Naive thymus-derived CD4-positive, alpha-beta T cell (primary cell): Measurements from ENCODE around the gene PCGF5. TPM values are rescaled to one million over a fixed set of nuclear protein-coding genes. Genes with fewer than 3 reads are reported as not detected.

Experiments used
- ATAC-seq: fragments of 150-1000 bp; cut with Tn5 transposase; 2 replicates; pipeline ENCODE4 v1.10.0; 2021; ENCODE audit warnings: mild to moderate bottlenecking, moderate library complexity
- CTCF ChIA-PET: fragments of 350-600 bp; sonication (Branson Sonifier 250); formaldehyde crosslinking; loops from one replicate; lab custom pipeline; 2021; ENCODE audit warnings: antibody characterized with exemption; lab: Charles Lee
- POLR2A ChIA-PET: fragments of 350-600 bp; sonication (Branson Sonifier 250); formaldehyde crosslinking; loops from one replicate; lab custom pipeline; 2021; ENCODE audit warnings: antibody characterized with exemption, inconsistent platforms; lab: Charles Lee
- DNase-seq, 9 donors: peaks; one replicate each; pipeline versions ENCODE4 v3.0.0 to v3.0.0-alpha.2; 2020 to 2022; ENCODE audit warnings: mixed read lengths in 1 of 9
- H3K27ac ChIP-seq: one replicate; pipeline ENCODE4 v1.7.0; 2013; ENCODE audit warnings: mild to moderate bottlenecking, low read depth, low read length, moderate library complexity
- H3K27me3 ChIP-seq, 2 donors: one replicate each; pipeline ENCODE4 v1.7.0; 2013; ENCODE audit warnings: low read length in 2 of 2, mild to moderate bottlenecking in 2 of 2, moderate library complexity in 2 of 2; ENCODE audit not compliant: control insufficient read depth in 2 of 2, insufficient read depth in 2 of 2
- H3K36me3 ChIP-seq, 3 experiments: 1 replicate in 2 of 3; 2 replicates in 1 of 3; pipeline ENCODE4 v1.7.0; 2013; ENCODE audit warnings: low read length in 3 of 3, mild to moderate bottlenecking in 3 of 3, moderate library complexity in 1 of 3; ENCODE audit not compliant: insufficient read depth in 3 of 3, control insufficient read depth in 2 of 3
- H3K4me1 ChIP-seq, 2 donors: one replicate each; pipeline ENCODE4 v1.7.0; 2013; ENCODE audit warnings: low read length in 2 of 2, mild to moderate bottlenecking in 2 of 2, moderate library complexity in 1 of 2; ENCODE audit not compliant: control insufficient read depth in 2 of 2, insufficient read depth in 2 of 2
- H3K4me3 ChIP-seq: 2 replicates; pipeline ENCODE4 v1.7.0; 2013; ENCODE audit warnings: mild to moderate bottlenecking, low read length
- H3K9me3 ChIP-seq, 3 experiments: 1 replicate in 2 of 3; 2 replicates in 1 of 3; pipeline ENCODE4 v1.7.0; 2013; ENCODE audit warnings: low read length in 3 of 3; ENCODE audit not compliant: control insufficient read depth in 2 of 3
- H3K27ac Mint-ChIP-seq, 9 donors: one replicate each; pipeline ENCODE4 v1.8.0; 2020 to 2022; ENCODE audit warnings: mixed read lengths in 9 of 9, mild to moderate bottlenecking in 8 of 9, moderate library complexity in 5 of 9, inconsistent platforms in 2 of 9
- H3K27me3 Mint-ChIP-seq, 5 donors: one replicate each; pipeline ENCODE4 v1.8.0; 2021 to 2022; ENCODE audit warnings: mixed read lengths in 5 of 5, mild to moderate bottlenecking in 1 of 5
- H3K36me3 Mint-ChIP-seq, 5 donors: one replicate each; pipeline ENCODE4 v1.8.0; 2020 to 2022; ENCODE audit warnings: mixed read lengths in 5 of 5, mild to moderate bottlenecking in 3 of 5, inconsistent platforms in 1 of 5
- H3K4me1 Mint-ChIP-seq, 7 donors: one replicate each; pipeline ENCODE4 v1.8.0; 2020 to 2022; ENCODE audit warnings: mixed read lengths in 7 of 7, mild to moderate bottlenecking in 3 of 7, inconsistent platforms in 1 of 7
- H3K4me3 Mint-ChIP-seq, 10 donors: one replicate each; pipeline ENCODE4 v1.8.0; 2020 to 2022; ENCODE audit warnings: mild to moderate bottlenecking in 10 of 10, mixed read lengths in 10 of 10, moderate library complexity in 6 of 10, inconsistent platforms in 2 of 10
- H3K9me3 Mint-ChIP-seq, 11 donors: one replicate each; pipeline ENCODE4 v1.8.0; 2020 to 2022; ENCODE audit warnings: mixed read lengths in 11 of 11, mild to moderate bottlenecking in 4 of 11, inconsistent platforms in 1 of 11, moderate library complexity in 1 of 11
- intact Hi-C, 2 donors: fragments of 100-400 bp; cut with micrococcal nuclease; formaldehyde crosslinking; loops; one replicate each; pipeline ENCODE4 v1.15.1; 2023
- polyA plus RNA-seq, 2 donors: library from polyadenylated mRNA; unstranded; fragments of 300-500 nt; fragmentation: Illumina TruSeq; gene quantifications; one replicate each; pipeline ENCODE4 v1.2.3, GENCODE V29; 2021
- total RNA-seq, 6 experiments: library from RNA in 5 of 6; stranded (reverse) in 5 of 6; gene quantifications; 1 replicate in 5 of 6; 2 replicates in 1 of 6; pipeline ENCODE4 v1.2.3 and lab custom pipeline; 2021 to 2026

PCGF5 gene
- total and polyA plus RNA-seq, 7 experiments from 2014 or later: 41.2 to 69.9 (median 57.4) TPM

GRCh38 chr10:91214911-91215310, 5.6 kb upstream of the PCGF5 start:
- Mint-ChIP-seq H3K4me1 (peaks cover 21 to 66% (median 45%) of the 10 kb centered on the region in 7 donors), H3K27ac (peak overlapping the region in 1 of 9 donors; percentile 48), H3K4me3 (no peak overlapping the region), H3K9me3 (no peaks in the 10 kb centered on the region), H3K36me3 (peaks cover 0 to 3% (median 0%) of the 10 kb centered on the region in 5 donors), H3K27me3 (no peaks in the 10 kb centered on the region)
- Histone ChIP-seq H3K36me3 (no peaks in the 10 kb centered on the region), H3K27me3 (no peaks in the 10 kb centered on the region), H3K4me3 (no peak overlapping the region), H3K27ac (no peak overlapping the region), H3K9me3 (no peaks in the 10 kb centered on the region), H3K4me1 (peaks cover under 1 to 4% of the 10 kb centered on the region in 2 donors)
- intact Hi-C loops: no loop called here
- no peak for ATAC-seq
- POLR2A ChIA-PET: no interaction called here
- CTCF ChIA-PET: no interaction called here
- DNase-seq: no peak

- peaks cover 4 to 7% of the 10 kb centered on the region in 2 donors for H3K4me1 ChIP-seq
- Mint-ChIP-seq H3K4me1 (peaks cover 17 to 65% (median 44%) of the 10 kb centered on the region in 7 donors), H3K27ac (no peak overlapping the region), H3K36me3 (no peaks in the 10 kb centered on the region), H3K4me3 (no peak overlapping the region), H3K9me3 (no peaks in the 10 kb centered on the region), H3K27me3 (no peaks in the 10 kb centered on the region)
- no peak for DNase-seq
- ChIA-PET POLR2A (no interaction called here), CTCF (no interaction called here)
- no peaks in the 10 kb centered on the region for H3K27me3 ChIP-seq
- no peak overlapping the region for H3K27ac ChIP-seq
- H3K4me3 ChIP-seq: no peak overlapping the region
- intact Hi-C loops: no loop called here
- H3K9me3 ChIP-seq: no peaks in the 10 kb centered on the region
- no peak for ATAC-seq
- no peaks in the 10 kb centered on the region for H3K36me3 ChIP-seq
Measured at GRCh38 chr10:91215384-91215783, 5.1 kb upstream of the PCGF5 start.

GRCh38 chr10:91219371-91220193, 881 bp upstream of the PCGF5 start:
- peak overlapping the region; percentile 46 to 95 (median 88) for H3K27ac Mint-ChIP-seq
- Histone ChIP-seq H3K4me1 (peaks cover 23 to 34% of the 10 kb centered on the region in 2 donors), H3K27me3 (no peaks in the 10 kb centered on the region), H3K27ac (peak overlapping the region; percentile 54), H3K9me3 (no peaks in the 10 kb centered on the region), H3K4me3 (peak overlapping the region; percentile 62), H3K36me3 (no peaks in the 10 kb centered on the region)
- no peak for DNase-seq
- intact Hi-C loops: loop anchor here (1.0 to 10.0 kb wide), 15 partner anchors 18 to 1805 kb away; partner anchors contain the start of genes KIF11 (in 2 of the 2), RPP30 (in 2 of the 2), TNKS2 (in 2 of the 2) and BTAF1 (in 1 of the 2)
- H3K36me3 Mint-ChIP-seq: peaks cover 0 to 18% (median 6%) of the 10 kb centered on the region in 5 donors
- no peak for ATAC-seq
- peak overlapping the region; percentile 80 to 91 (median 86) for H3K4me3 Mint-ChIP-seq
- H3K27me3 Mint-ChIP-seq: no peaks in the 10 kb centered on the region
- peaks cover 31 to 70% (median 53%) of the 10 kb centered on the region in 7 donors for H3K4me1 Mint-ChIP-seq
- CTCF ChIA-PET: interaction anchor here (0.6 to 1.2 kb wide), 3 partner anchors 54 to 888 kb away, joined by 3 to 7 read pairs (median 3); no protein-coding TSS in a partner anchor
- POLR2A ChIA-PET: interaction anchor here (0.6 to 2.3 kb wide), 3 partner anchors 18 to 78 kb away, joined by 3 to 22 read pairs (median 5); no protein-coding TSS in a partner anchor
- H3K9me3 Mint-ChIP-seq: no peaks in the 10 kb centered on the region

- Mint-ChIP-seq H3K36me3 (peaks cover 0 to 21% (median 6%) of the 10 kb centered on the region in 5 donors), H3K27me3 (no peaks in the 10 kb centered on the region), H3K9me3 (no peaks in the 10 kb centered on the region), H3K4me1 (peaks cover 30 to 67% (median 48%) of the 10 kb centered on the region in 7 donors), H3K4me3 (peak overlapping the region; percentile 84 to 96 (median 88)), H3K27ac (peak overlapping the region; percentile 52 to 90 (median 81))
- H3K4me3 ChIP-seq: peak overlapping the region; percentile 68
- ATAC-seq (peak; percentile 20), DNase-seq (no peak)
- H3K27me3 ChIP-seq: no peaks in the 10 kb centered on the region
- no peaks in the 10 kb centered on the region for H3K36me3 ChIP-seq
- POLR2A ChIA-PET: interaction anchor here (0.7 to 2.3 kb wide), 4 partner anchors 17 to 59 kb away, joined by 3 to 22 read pairs (median 4); no protein-coding TSS in a partner anchor
- intact Hi-C loops: loop anchor here (1.0 to 10.0 kb wide), 17 partner anchors 20 to 1806 kb away; partner anchors contain the start of genes KIF11 (in 2 of the 2), RPP30 (in 2 of the 2), TNKS2 (in 2 of the 2) and BTAF1 (in 1 of the 2)
- peak overlapping the region; percentile 90 for H3K27ac ChIP-seq
- H3K4me1 ChIP-seq: peaks cover 29 to 34% of the 10 kb centered on the region in 2 donors
- CTCF ChIA-PET: interaction anchor here (0.7 to 1.0 kb wide), 2 partner anchors 9 to 56 kb away, joined by 3 to 4 read pairs; no protein-coding TSS in a partner anchor
- no peaks in the 10 kb centered on the region for H3K9me3 ChIP-seq
Measured at GRCh38 chr10:91220954-91221675, 652 bp downstream of the PCGF5 start.

GRCh38 chr10:91226093-91226492, 5.6 kb downstream of the PCGF5 start:
- Histone ChIP-seq H3K4me1 (peaks cover 24 to 35% of the 10 kb centered on the region in 2 donors), H3K36me3 (no peaks in the 10 kb centered on the region), H3K27ac (no peak overlapping the region), H3K4me3 (no peak overlapping the region), H3K9me3 (no peaks in the 10 kb centered on the region), H3K27me3 (no peaks in the 10 kb centered on the region)
- CTCF ChIA-PET: interaction anchor here (0.7 to 1.2 kb wide), 3 partner anchors 25 to 220 kb away, joined by 3 to 6 read pairs (median 3); no protein-coding TSS in a partner anchor
- peak overlapping the region in 2 of 10 donors; percentile 14 to 23 for H3K4me3 Mint-ChIP-seq
- no peaks in the 10 kb centered on the region for H3K27me3 Mint-ChIP-seq
- DNase-seq (no peak), ATAC-seq (no peak)
- peaks cover 11 to 35% (median 14%) of the 10 kb centered on the region in 5 donors for H3K36me3 Mint-ChIP-seq
- POLR2A ChIA-PET: interaction anchor here (0.6 to 2.2 kb wide), 2 partner anchors 40 to 63 kb away, joined by 3 to 9 read pairs; no protein-coding TSS in a partner anchor
- no peak overlapping the region for H3K27ac Mint-ChIP-seq
- no peaks in the 10 kb centered on the region for H3K9me3 Mint-ChIP-seq
- peaks cover 43 to 73% (median 62%) of the 10 kb centered on the region in 7 donors for H3K4me1 Mint-ChIP-seq
- intact Hi-C loops: loop anchor here (10.0 kb wide), 4 partner anchors 351 to 1811 kb away; partner anchors contain the start of genes BTAF1 (in 1 of the 2), IFIT5 (in 1 of the 2), RPP30 (in 1 of the 2) and TNKS2 (in 1 of the 2)
